Medulla oblongata (tissue), 1 donor: Measurements from ENCODE around the gene CYP4V2.

ENCODE experiments used
- DNase-seq: peaks from one replicate; pipeline ENCODE4 v3.0.0-alpha.2; 2015; ENCODE audit errors: extremely low spot score

CYP4V2 gene

DNA sequence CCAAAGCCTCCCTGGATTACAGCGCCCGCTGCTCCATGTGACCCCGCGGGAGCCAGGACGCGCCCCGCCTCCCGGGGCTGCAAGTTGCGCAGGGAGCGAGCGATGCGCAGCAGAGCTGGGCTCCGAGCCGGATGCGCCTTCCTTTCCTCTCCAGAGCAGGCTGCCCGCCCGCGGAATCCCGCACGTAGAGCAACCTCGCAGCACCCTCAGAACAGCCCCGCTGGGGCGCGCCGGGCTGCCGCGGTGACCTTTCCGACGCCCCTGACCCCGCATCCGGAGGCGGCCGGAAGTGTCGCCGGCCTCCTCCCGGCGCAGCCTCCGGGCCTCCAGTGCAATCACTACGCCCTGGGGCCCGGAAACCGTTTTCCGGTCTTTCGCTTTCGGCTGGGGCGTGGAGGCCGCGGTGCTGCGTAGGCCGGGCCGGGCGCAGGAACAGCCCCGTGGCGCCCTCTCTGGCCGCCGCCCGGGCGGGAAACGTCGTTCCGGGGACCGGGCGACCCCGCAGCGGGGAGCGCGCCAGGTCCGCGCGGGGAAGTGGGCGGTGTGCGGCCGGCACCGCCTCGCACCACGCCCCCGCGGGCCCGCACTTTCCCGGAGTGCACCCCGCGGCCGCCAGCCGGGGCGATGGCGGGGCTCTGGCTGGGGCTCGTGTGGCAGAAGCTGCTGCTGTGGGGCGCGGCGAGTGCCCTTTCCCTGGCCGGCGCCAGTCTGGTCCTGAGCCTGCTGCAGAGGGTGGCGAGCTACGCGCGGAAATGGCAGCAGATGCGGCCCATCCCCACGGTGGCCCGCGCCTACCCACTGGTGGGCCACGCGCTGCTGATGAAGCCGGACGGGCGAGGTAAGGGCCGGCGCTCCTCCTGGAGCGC lies at the start of gene CYP4V2:
CYP4V2 (plus strand) TSS at position 368 of the 866 bp plus-strand sequence; CDS start at position 625, 257 bp downstream.
- DNase-seq, result peak; percentile 83

DNA sequence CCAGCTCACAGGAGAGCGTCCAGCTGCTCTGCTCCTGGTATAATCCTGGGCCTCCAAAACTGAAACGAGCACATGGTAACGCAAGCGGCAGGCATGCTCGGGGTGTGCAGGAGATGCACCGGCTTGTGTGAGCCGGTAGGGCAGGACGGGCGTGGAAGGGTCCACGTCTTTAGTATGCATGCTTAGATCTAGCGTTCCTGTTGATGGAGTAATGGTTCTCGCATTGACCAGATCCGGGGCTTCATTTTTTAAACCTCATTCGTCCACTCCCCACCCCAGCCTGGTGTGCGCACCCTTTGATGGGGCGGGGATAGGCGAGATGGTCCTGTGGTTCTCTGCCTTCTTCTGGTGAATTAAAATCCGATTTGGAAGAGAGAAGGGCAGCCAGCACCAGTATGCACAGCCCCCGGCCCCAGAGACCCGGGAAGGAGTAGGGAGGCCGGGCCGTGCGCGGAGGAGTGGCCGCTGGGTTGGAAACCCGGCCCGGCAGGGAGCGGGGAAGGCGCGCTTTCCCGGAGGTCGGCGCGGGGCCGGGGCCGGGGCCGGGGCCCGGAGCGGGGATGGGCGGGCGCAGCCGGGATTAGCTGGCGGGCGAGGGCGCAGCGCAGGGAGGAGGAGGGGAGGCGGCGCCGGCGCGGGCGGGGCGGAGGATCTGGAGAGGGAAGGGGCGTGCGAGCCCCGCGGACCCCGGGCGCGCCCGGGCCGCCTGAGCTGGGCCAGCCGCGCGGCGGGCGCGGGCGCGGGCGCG lies 47.0 kb upstream of the CYP4V2 start:
- DNase-seq, result peak; percentile 18

- DNase-seq, result peak; percentile 41
Measured at GRCh38 chr4:186144946-186145569, 46.3 kb upstream of the CYP4V2 start.

GRCh38 chr4:186146458-186146857 lies 44.9 kb upstream of the CYP4V2 start:
- DNase-seq, result no peak

DNA sequence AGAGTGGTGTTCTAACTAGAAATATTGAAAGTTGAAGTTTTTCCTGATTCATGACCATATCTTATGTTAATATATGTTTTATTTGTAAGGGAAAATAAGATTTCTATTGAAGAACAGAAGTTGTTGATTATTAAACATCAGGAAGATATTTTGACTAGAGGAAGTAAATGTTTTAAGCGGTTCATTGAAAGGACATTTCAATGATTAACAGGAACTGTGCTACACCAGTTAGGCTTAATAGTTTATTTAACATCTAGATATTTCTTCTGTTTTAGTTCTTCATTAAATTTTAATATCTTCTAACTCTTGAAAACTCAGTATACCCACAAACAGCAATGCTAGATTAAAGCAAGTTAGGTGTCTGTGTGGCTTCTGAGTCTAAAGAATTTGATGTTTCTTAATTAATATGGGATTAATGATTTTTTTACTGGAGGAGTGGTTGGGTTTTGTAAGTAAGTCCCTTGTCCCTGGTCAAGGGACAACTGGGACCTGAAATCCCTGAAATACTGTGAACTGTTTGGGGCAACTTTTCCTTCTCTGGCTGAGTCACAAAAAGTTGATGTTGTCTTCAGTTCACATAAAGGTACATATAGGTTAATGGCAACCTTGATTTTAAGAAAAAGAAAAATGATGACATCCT lies 42.9 kb upstream of the CYP4V2 start:
- DNase-seq, result no peak

DNA sequence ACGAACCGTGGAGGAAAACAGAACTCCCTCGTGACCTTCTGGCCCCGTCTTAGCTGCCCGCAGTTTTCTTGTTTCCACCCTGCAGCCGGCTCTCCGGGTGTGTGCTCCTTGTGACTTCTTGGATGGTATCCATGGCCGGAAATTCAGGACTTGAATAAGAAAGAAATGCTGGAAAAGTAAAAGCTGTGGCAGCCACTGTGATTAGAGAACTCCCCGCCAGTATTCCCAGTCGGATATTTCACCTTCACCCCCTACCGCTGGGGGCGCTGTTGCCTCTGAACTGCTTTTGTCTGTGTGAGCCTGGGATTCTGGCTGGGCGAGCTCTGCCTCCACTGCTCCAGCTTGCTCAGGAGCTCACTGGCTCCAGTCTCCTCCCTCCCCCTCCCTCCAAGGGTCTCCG lies 41.5 kb upstream of the CYP4V2 start:
- peak; percentile 64 for DNase-seq

DNA sequence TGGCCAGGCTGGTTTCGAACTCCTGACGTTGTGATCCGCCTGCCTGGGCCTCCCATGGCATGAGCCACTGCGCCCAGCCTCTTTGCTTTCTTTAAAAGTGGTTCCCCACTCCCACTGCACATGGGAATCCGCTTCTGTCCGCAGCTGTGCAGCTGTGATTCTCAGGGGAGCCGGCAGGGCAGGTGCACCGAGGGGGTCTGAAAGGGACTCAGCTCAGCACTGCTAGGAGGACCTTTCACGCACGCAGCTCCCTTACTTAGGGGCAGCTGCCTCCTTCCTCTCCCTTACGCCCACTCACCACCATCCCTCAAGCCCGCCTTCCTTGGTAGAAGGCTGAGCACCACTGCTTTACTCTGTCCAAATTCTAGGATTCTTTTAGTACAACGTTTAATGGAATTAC lies 40.4 kb upstream of the CYP4V2 start:
- DNase-seq, result no peak

DNA sequence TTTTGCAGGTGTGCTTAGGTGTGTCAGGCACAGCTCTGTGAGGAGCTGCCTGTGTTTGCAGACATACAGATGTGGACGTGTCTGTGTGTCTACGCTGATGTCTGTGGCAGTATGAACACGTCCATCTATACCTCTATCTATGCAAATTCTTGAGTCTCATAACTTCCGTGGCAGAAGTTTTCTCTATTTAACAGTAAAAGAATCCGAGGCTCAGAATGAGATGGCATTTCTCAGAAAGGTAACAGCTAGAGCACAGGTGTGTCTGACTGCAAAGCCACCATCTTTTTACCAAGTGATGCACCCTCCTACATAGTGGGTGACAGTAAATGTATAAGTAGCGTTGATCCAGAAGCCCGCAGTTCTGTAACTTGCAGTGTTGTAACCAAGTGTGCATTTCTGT lies 39.9 kb upstream of the CYP4V2 start:
- no peak for DNase-seq

GRCh38 chr4:186158021-186158813 lies 33.1 kb upstream of the CYP4V2 start:
- no peak for DNase-seq

DNA sequence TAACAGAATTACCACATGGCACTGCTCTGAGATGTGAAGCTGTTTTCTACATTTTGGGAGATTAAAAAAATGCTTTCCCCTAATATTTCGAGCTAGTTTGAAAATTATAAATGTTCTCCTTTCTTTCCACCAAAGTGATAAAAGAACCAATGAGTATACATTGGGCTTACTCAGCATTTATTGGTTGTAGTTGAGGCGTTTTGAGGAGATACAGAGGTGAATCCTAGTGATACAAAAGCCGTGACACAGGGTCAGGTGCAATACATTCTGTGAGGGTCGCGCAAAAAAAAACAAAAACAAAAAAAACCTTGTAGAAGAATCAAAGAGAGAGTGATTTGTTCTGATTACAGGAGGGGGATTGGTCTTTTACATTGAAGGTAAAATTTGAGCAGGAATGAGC lies 32.4 kb upstream of the CYP4V2 start:
- DNase-seq, result no peak

GRCh38 chr4:186159613-186160012 lies 31.8 kb upstream of the CYP4V2 start:
- DNase-seq, result no peak

GRCh38 chr4:186161138-186161537 lies 30.2 kb upstream of the CYP4V2 start:
- DNase-seq, result no peak

- no peak for DNase-seq
Measured at GRCh38 chr4:186166852-186167512, 24.4 kb upstream of the CYP4V2 start.

- DNase-seq, result no peak
Measured at GRCh38 chr4:186167605-186168004, 23.8 kb upstream of the CYP4V2 start.

DNA sequence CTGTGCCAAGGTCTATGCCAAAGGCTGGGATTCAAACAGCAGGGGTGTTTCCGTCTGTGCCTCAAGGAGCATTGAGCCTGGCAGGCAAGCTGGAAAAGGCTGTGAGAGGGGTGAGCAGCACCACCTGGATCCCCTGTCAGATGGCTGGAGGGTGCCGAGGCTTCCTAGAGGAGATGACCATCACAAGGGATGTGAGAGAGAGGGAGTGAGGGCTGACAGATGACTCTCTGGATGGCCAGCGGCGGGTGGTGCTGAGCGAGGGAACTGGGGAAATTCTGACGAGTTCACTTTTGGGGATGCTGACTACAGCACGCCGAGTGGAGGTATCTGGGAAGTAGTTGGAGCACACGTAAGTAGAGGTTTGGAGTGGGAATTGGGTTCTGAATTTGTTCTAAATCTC lies 22.6 kb upstream of the CYP4V2 start:
- no peak for DNase-seq

GRCh38 chr4:186169333-186169944 lies 21.9 kb upstream of the CYP4V2 start:
- DNase-seq, result no peak

GRCh38 chr4:186169945-186170802 lies 21.2 kb upstream of the CYP4V2 start:
- no peak for DNase-seq

DNA sequence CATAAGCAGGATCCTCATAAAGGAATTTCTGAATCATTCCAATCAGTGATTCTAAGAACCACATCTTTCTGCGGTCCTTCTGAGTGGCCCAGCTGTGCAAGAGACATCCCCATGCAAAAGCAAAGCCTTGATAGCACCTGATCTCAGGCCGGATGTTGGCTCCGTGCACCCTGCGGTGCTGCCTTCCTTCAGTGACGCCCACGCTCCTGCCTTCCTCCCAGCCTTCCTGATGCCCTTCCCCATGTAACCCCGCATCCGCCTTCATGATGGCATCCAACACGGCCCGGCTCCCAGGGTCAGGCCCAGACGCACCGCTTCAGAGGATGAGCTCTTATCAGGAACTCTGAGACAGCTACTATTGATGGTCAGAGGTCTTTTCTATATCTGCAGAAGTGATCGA lies 20.4 kb upstream of the CYP4V2 start:
- no peak for DNase-seq

- DNase-seq, result no peak
Measured at GRCh38 chr4:186172546-186172945, 18.8 kb upstream of the CYP4V2 start.
